Osteocyte (in vitro differentiated cells): ENCODE measurements around the gene MIF. TPM values are rescaled to one million over a fixed set of nuclear protein-coding genes. Genes with fewer than 3 reads are reported as not detected.
"Not testable (repeated sequence)": the region's sequence is repeated elsewhere in the genome, so short reads cannot be mapped to it uniquely, and the experiment has no call there.

Source experiments
- DNase-seq: peaks from one replicate; pipeline ENCODE4 v3.0.0; 2021; ENCODE audit warnings: mixed read lengths; ENCODE audit not compliant: unreplicated experiment; ENCODE audit errors: extremely low spot score
- H3K27ac Mint-ChIP-seq: one replicate; pipeline ENCODE4 v1.8.0; 2021; ENCODE audit warnings: mild to moderate bottlenecking, mixed read lengths; ENCODE audit not compliant: unreplicated experiment
- H3K27me3 Mint-ChIP-seq: one replicate; pipeline ENCODE4 v1.8.0; 2021; ENCODE audit warnings: mixed read lengths; ENCODE audit not compliant: unreplicated experiment
- H3K36me3 Mint-ChIP-seq: one replicate; pipeline ENCODE4 v1.8.0; 2021; ENCODE audit warnings: mixed read lengths; ENCODE audit not compliant: unreplicated experiment
- H3K4me1 Mint-ChIP-seq: one replicate; pipeline ENCODE4 v1.8.0; 2021; ENCODE audit warnings: mixed read lengths; ENCODE audit not compliant: unreplicated experiment
- H3K4me3 Mint-ChIP-seq: one replicate; pipeline ENCODE4 v1.8.0; 2021; ENCODE audit warnings: mild to moderate bottlenecking, moderate library complexity, mixed read lengths; ENCODE audit not compliant: unreplicated experiment
- H3K9me3 Mint-ChIP-seq: one replicate; pipeline ENCODE4 v1.8.0; 2021; ENCODE audit warnings: mixed read lengths; ENCODE audit not compliant: unreplicated experiment
- total RNA-seq: library from RNA; stranded (reverse); gene quantifications from 2 replicates; pipeline ENCODE4 v1.2.1, GENCODE V29; 2021
- TF ChIP-seq, protein P1 (sequence below): fragments of 200-600 bp; sonication (generic); IDR thresholded peaks from 2 replicates; pipeline ENCODE4 v1.5.0; 2021; ENCODE audit warnings: antibody characterized with exemption, mild to moderate bottlenecking, moderate library complexity

Gene MIF
- total RNA-seq, 1 donor from 2014 or later, result 363 TPM

DNA sequence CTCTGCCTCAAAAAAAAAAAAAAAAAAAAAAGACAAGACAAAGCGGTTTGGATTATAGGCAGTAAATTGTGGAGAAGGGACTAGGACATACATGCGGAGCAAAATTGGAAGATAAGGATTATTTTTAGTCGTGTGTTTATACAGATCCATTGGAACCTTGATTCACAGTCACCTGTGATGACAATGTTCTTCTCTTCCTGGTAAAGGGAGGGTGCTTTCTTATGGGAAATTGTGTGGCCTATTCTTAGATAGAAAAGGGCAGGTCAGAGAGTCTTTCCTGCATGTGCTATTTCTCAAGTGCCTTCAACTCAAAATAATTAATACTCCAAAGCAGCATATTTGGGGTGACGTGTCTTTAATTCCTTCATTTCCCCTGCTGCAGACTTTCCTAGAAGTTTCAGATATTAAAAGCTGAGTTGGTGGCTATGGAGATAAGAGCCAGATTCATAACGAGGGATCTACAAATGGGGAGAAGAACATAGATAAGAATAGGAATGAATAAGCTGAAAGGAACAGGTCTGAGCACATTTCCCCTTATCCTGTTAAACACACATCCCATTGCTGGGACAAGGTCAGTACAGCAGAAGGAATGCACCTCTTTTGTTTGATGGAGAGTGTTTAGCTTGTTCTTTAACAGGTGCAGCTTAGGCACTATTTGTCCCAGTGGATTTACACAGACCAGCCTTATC lies 44.3 kb downstream of the MIF start:
- Mint-ChIP-seq H3K4me1 (no peaks in the 10 kb centered on the region), H3K4me3 (no peak overlapping the region), H3K9me3 (no peaks in the 10 kb centered on the region), H3K27me3 (no peaks in the 10 kb centered on the region), H3K27ac (no peak overlapping the region), H3K36me3 (no peaks in the 10 kb centered on the region)
- DNase-seq, result no peak
- TF ChIP-seq, protein P1, sequence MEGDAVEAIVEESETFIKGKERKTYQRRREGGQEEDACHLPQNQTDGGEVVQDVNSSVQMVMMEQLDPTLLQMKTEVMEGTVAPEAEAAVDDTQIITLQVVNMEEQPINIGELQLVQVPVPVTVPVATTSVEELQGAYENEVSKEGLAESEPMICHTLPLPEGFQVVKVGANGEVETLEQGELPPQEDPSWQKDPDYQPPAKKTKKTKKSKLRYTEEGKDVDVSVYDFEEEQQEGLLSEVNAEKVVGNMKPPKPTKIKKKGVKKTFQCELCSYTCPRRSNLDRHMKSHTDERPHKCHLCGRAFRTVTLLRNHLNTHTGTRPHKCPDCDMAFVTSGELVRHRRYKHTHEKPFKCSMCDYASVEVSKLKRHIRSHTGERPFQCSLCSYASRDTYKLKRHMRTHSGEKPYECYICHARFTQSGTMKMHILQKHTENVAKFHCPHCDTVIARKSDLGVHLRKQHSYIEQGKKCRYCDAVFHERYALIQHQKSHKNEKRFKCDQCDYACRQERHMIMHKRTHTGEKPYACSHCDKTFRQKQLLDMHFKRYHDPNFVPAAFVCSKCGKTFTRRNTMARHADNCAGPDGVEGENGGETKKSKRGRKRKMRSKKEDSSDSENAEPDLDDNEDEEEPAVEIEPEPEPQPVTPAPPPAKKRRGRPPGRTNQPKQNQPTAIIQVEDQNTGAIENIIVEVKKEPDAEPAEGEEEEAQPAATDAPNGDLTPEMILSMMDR, result no peak

DNA sequence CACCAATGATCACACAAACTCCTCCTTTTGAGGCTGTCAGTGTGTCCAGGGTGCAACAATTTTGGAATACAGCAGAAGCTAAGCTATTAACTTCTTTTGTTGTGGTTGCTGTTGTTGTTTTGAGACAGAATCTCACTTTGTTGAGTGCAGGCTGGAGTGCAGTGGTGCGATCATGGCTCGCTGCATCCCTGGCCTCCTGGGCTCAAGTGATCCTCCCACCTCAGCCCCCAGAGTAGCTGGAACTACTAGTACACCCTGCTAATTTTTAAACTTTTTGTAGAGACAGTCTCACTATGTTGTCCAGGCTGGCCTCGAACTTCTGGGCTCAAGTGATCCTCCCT lies 44.8 kb downstream of the MIF start:
- no peak for DNase-seq
- no peaks in the 10 kb centered on the region for H3K4me1 Mint-ChIP-seq
- TF ChIP-seq, protein P1, result no peak
- H3K27me3 Mint-ChIP-seq, result no peaks in the 10 kb centered on the region
- no peak overlapping the region for H3K4me3 Mint-ChIP-seq
- H3K36me3 Mint-ChIP-seq, result no peaks in the 10 kb centered on the region
- no peaks in the 10 kb centered on the region for H3K9me3 Mint-ChIP-seq
- no peak overlapping the region for H3K27ac Mint-ChIP-seq

DNA sequence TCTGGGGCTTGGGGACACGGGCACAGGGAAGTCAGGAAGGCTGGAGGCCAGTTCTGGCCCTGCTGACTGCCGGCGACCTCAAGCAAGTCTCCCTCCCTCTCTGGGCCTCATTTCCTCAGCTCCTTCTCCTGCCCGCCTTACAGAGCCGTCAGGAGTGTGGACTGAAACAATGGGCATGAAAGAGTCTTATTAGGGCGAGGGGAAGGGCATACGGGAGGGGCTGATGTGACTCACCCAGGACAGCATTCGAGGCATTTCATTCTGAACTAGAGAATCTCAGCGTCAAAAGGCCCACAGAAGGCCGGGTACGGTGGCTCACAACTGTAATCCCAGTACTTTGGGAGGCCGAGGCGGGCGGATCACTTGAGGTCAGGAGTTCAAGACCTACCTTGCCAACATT lies 46.0 kb downstream of the MIF start:
- not testable (repeated sequence) for DNase-seq, H3K4me1 Mint-ChIP-seq, H3K9me3 Mint-ChIP-seq, H3K27me3 Mint-ChIP-seq, H3K36me3 Mint-ChIP-seq, H3K4me3 Mint-ChIP-seq, H3K27ac Mint-ChIP-seq

Other genes starting within 250 kb of the MIF start
- not detected in 2 replicates for gene RGL4, start 203.4 kb upstream of the MIF start, total RNA-seq
- gene ZNF70, start 143.3 kb upstream of the MIF start, total RNA-seq, result 12.5 TPM in 2 replicates
- gene VPREB3, start 140.0 kb upstream of the MIF start, total RNA-seq, result not detected in 2 replicates
- gene C22orf15, start 131.4 kb upstream of the MIF start, total RNA-seq, result not detected in 2 replicates
- gene CHCHD10, start 126.4 kb upstream of the MIF start, total RNA-seq, result 30.6 and 34.0 TPM in 2 replicates
- 72.5 and 76.5 TPM in 2 replicates for gene MMP11, start 121.5 kb upstream of the MIF start, total RNA-seq
- 126 and 127 TPM in 2 replicates for gene SMARCB1, start 107.4 kb upstream of the MIF start, total RNA-seq
- 0.52 and 0.56 TPM in 2 replicates for gene DERL3, start 55.4 kb upstream of the MIF start, total RNA-seq
- gene SLC2A11, start 36.5 kb upstream of the MIF start, total RNA-seq, result 19.0 and 22.6 TPM in 2 replicates
- not detected in 2 replicates for gene GSTT2B, start 66.8 kb downstream of the MIF start, total RNA-seq
- not detected in 2 replicates for gene DDTL, start 72.5 kb downstream of the MIF start, total RNA-seq
- 108 and 113 TPM in 2 replicates for gene DDT, start 80.1 kb downstream of the MIF start, total RNA-seq
- gene GSTT2, start 85.8 kb downstream of the MIF start, total RNA-seq, result not detected in 2 replicates
- not detected in 2 replicates for gene GSTT4, start 111.1 kb downstream of the MIF start, total RNA-seq
- gene CABIN1, start 116.9 kb downstream of the MIF start, total RNA-seq, result 53.4 and 55.6 TPM in 2 replicates